GM23338 (cell line): ENCODE results near the gene LSM12. TPM values are rescaled to one million over a fixed set of nuclear protein-coding genes. Genes with fewer than 3 reads are reported as not detected.

Experiments used
- ATAC-seq: fragments of 200-7000 bp; cut with Tn5 transposase; 3 replicates; pipeline ENCODE4 v1.9.1; 2020
- DNase-seq: peaks from one replicate; pipeline ENCODE4 v3.0.0-alpha.2; 2015; ENCODE audit warnings: low spot score
- H2AFZ ChIP-seq: fragments of 200-600 bp; sonication (generic); 2 replicates; pipeline ENCODE4 v1.8.0; 2016; ENCODE audit warnings: antibody characterized with exemption, mild to moderate bottlenecking, moderate library complexity
- H3F3A ChIP-seq: fragments of 200-600 bp; sonication (generic); replicated peaks from 2 replicates; pipeline ENCODE4 v1.8.0; 2017; ENCODE audit warnings: antibody characterized with exemption, mixed run types, low read depth
- H3K27ac ChIP-seq: fragments of 200-600 bp; sonication (generic); 2 replicates; pipeline ENCODE4 v1.6.1; 2016; ENCODE audit warnings: low read depth
- H3K27me3 ChIP-seq: fragments of 200-600 bp; sonication (generic); 2 replicates; pipeline ENCODE4 v1.8.0; 2016; ENCODE audit warnings: mild to moderate bottlenecking, mixed run types, moderate library complexity; ENCODE audit not compliant: insufficient read depth
- H3K36me3 ChIP-seq: fragments of 200-600 bp; sonication (generic); 2 replicates; pipeline ENCODE4 v1.8.0; 2016; ENCODE audit warnings: mild to moderate bottlenecking; ENCODE audit not compliant: insufficient read depth
- H3K4me1 ChIP-seq: fragments of 200-600 bp; sonication (generic); 2 replicates; pipeline ENCODE4 v1.8.0; 2016; ENCODE audit warnings: mild to moderate bottlenecking, moderate library complexity; ENCODE audit not compliant: insufficient read depth
- H3K4me2 ChIP-seq: fragments of 200-600 bp; sonication (generic); 2 replicates; pipeline ENCODE4 v1.7.1; 2017; ENCODE audit warnings: mixed run types
- H3K4me3 ChIP-seq: fragments of 200-600 bp; sonication (generic); 2 replicates; pipeline ENCODE4 v1.6.1; 2016; ENCODE audit warnings: mixed run types
- H3K79me2 ChIP-seq: fragments of 200-600 bp; sonication (generic); replicated peaks from 2 replicates; pipeline ENCODE4 v1.8.0; 2017; ENCODE audit warnings: mild to moderate bottlenecking; ENCODE audit not compliant: insufficient read depth
- H3K9me2 ChIP-seq: fragments of 200-600 bp; sonication (generic); 2 replicates; pipeline ENCODE4 v1.8.0; 2017; ENCODE audit not compliant: insufficient read depth
- H4K20me1 ChIP-seq: fragments of 200-600 bp; sonication (generic); replicated peaks from 2 replicates; pipeline ENCODE4 v1.8.0; 2017; ENCODE audit warnings: mild to moderate bottlenecking; ENCODE audit not compliant: insufficient read depth
- H3K27ac Mint-ChIP-seq: 2 replicates; pipeline ENCODE4 v1.8.0; 2020; ENCODE audit warnings: inconsistent platforms, mild to moderate bottlenecking, moderate library complexity, mixed read lengths
- H3K27me3 Mint-ChIP-seq: 3 replicates; pipeline ENCODE4 v1.8.0; 2022; ENCODE audit warnings: low read depth, mild to moderate bottlenecking, moderate library complexity, mixed read lengths, inconsistent platforms; ENCODE audit not compliant: insufficient read depth, poor library complexity
- H3K36me3 Mint-ChIP-seq: 3 replicates; pipeline ENCODE4 v1.8.0; 2021; ENCODE audit warnings: low read depth, mild to moderate bottlenecking, inconsistent platforms, moderate library complexity, mixed read lengths
- H3K4me1 Mint-ChIP-seq: 3 replicates; pipeline ENCODE4 v1.8.0; 2020; ENCODE audit warnings: mild to moderate bottlenecking, inconsistent platforms, mixed read lengths
- H3K4me3 Mint-ChIP-seq: 3 replicates; pipeline ENCODE4 v1.8.0; 2021; ENCODE audit warnings: moderate library complexity, mild to moderate bottlenecking, inconsistent platforms, mixed read lengths
- H3K9me3 Mint-ChIP-seq: 3 replicates; pipeline ENCODE4 v1.8.0; 2020; ENCODE audit warnings: moderate library complexity, mild to moderate bottlenecking, inconsistent platforms, mixed read lengths
- CREB1 ChIP-seq: fragments of 250-450 bp; sonication (Bioruptor Pico); IDR thresholded peaks from 2 replicates; pipeline ENCODE4 v1.5.0; 2020; ENCODE audit warnings: low read depth, mild to moderate bottlenecking, moderate library complexity
- JUNB ChIP-seq: IDR thresholded peaks from one replicate; pipeline ENCODE4 v1.6.1; 2016; ENCODE audit warnings: antibody characterized with exemption; ENCODE audit not compliant: unreplicated experiment
- REST ChIP-seq: IDR thresholded peaks from one replicate; pipeline ENCODE4 v1.6.1; 2018; ENCODE audit warnings: antibody characterized with exemption; ENCODE audit not compliant: unreplicated experiment
- STAT1 ChIP-seq: IDR thresholded peaks from one replicate; pipeline ENCODE4 v1.6.1; 2016; ENCODE audit warnings: antibody characterized with exemption; ENCODE audit not compliant: unreplicated experiment
- ZNF462 ChIP-seq: fragments of 250-450 bp; sonication (Bioruptor Pico); IDR thresholded peaks from 2 replicates; pipeline ENCODE4 v1.5.0; 2020; ENCODE audit warnings: mild to moderate bottlenecking, moderate library complexity
- polyA plus RNA-seq: library from polyadenylated mRNA; unstranded; fragments of >200 nt; fragmentation: Nextera tagmentation; extraction: Ambion mirVana; gene quantifications from 2 replicates; pipeline ENCODE4 v1.2.1, GENCODE V29; 2016
- total RNA-seq: library from RNA; depleted of rRNA; stranded (reverse); fragments of >200 nt; shearing (Covaris generic); gene quantifications from 2 replicates; pipeline ENCODE4 v1.2.3, GENCODE V29; 2014
- TF ChIP-seq, protein P1 (sequence below): IDR thresholded peaks from 2 replicates; pipeline ENCODE4 v1.6.1; 2016; ENCODE audit warnings: antibody characterized with exemption

Gene LSM12
- total and polyA plus RNA-seq, 2 experiments from 2014 or later: 72.7 to 241 TPM

GRCh38 chr17:44094701-44095387, 28.4 kb upstream of the LSM12 start:
- Histone ChIP-seq H3K4me3 (peak overlapping the region; percentile 46), H3K36me3 (no peaks in the 10 kb centered on the region; the same call in 1 of the 2 replicates), H3K9me2 (no peaks in the 10 kb centered on the region), H3K4me1 (peaks cover 29% of the 10 kb centered on the region), H3K27ac (peak overlapping the region; percentile 99), H3K4me2 (peak overlapping the region; percentile 63), H4K20me1 (no peaks in the 10 kb centered on the region), H2AFZ (no peak overlapping the region), H3K79me2 (peaks cover 11% of the 10 kb centered on the region; the same call in 1 of the 2 replicates), H3F3A (peaks cover 26% of the 10 kb centered on the region), H3K27me3 (no peaks in the 10 kb centered on the region)
- H3K27ac Mint-ChIP-seq: peak overlapping the region; percentile 99
- peaks cover 12% of the 10 kb centered on the region for H3K27me3 Mint-ChIP-seq
- no peak for TF ChIP-seq STAT1
- TF ChIP-seq JUNB: no peak
- DNase-seq: peak; percentile 0
- H3K4me3 Mint-ChIP-seq: peak overlapping the region; percentile 76; the same call in 2 of the 3 replicates
- H3K9me3 Mint-ChIP-seq: no peaks in the 10 kb centered on the region; the same call in 2 of the 3 replicates
- H3K36me3 Mint-ChIP-seq: peaks cover 11% of the 10 kb centered on the region
- H3K4me1 Mint-ChIP-seq: peaks cover 27% of the 10 kb centered on the region; the same call in 2 of the 3 replicates
- ATAC-seq: no peak

DNA sequence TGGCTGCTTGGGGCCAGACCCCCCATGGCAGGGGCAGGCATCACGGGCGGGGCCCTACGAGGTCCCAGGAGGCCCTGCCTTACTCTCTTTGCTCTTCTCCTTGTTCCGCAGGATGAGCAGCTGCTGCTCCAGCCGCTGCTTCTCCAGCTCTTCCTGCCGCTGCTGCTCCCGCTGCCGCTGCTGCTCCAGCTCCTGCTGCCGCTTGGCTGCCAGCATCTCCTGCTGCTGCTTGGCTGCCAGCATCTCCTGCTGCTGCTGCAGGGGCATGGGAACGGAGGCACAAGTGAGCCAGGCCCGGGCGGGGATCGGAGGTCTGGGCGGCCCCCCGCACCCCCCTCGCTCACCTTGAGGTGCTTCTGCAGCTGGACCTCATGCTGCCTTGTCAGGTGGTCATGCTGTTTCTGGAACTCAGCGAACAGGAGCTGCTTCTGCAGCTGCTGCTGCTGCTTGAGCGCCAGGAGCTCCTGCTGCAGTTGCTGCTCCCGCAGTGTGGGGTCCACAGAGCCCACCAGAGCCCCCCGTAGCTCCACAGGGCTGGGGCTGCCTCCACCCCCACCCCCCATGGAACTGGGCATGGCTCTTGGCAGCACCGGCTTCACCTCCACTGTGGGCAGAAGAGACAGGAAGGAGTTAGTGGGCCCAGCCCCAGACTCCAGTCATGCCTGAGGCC, 26.9 kb upstream of the LSM12 start:
- H3K27ac ChIP-seq: peak overlapping the region; percentile 59; the same call in 1 of the 2 replicates
- Mint-ChIP-seq H3K27ac (peak overlapping the region; percentile 75), H3K9me3 (no peaks in the 10 kb centered on the region; the same call in 2 of the 3 replicates), H3K4me3 (no peak overlapping the region), H3K4me1 (peaks cover 31% of the 10 kb centered on the region), H3K36me3 (peaks cover 17% of the 10 kb centered on the region), H3K27me3 (peaks cover 9% of the 10 kb centered on the region)
- H3K79me2 ChIP-seq: peaks cover 11% of the 10 kb centered on the region; the same call in 1 of the 2 replicates
- H3K4me1 ChIP-seq: peaks cover 29% of the 10 kb centered on the region
- no peaks in the 10 kb centered on the region for H4K20me1 ChIP-seq
- H3K36me3 ChIP-seq: no peaks in the 10 kb centered on the region; the same call in 1 of the 2 replicates
- peaks cover 26% of the 10 kb centered on the region for H3F3A ChIP-seq
- H2AFZ ChIP-seq: no peak overlapping the region
- no peak overlapping the region for H3K4me2 ChIP-seq
- H3K27me3 ChIP-seq: no peaks in the 10 kb centered on the region
- H3K9me2 ChIP-seq: no peaks in the 10 kb centered on the region
- DNase-seq (no peak), ATAC-seq (no peak)
- H3K4me3 ChIP-seq: no peak overlapping the region
- TF ChIP-seq STAT1 (no peak), CREB1 (no peak), REST (no peak), ZNF462 (no peak)
- TF ChIP-seq, protein P1, sequence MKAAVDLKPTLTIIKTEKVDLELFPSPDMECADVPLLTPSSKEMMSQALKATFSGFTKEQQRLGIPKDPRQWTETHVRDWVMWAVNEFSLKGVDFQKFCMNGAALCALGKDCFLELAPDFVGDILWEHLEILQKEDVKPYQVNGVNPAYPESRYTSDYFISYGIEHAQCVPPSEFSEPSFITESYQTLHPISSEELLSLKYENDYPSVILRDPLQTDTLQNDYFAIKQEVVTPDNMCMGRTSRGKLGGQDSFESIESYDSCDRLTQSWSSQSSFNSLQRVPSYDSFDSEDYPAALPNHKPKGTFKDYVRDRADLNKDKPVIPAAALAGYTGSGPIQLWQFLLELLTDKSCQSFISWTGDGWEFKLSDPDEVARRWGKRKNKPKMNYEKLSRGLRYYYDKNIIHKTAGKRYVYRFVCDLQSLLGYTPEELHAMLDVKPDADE: no peak
